Left renal cortex interstitium (tissue), 4 donors: ENCODE measurements around the gene ACADVL. TPM values are rescaled to one million over a fixed set of nuclear protein-coding genes. Genes with fewer than 3 reads are reported as not detected.
"Not testable (repeated sequence)": the region's sequence is repeated elsewhere in the genome, so short reads cannot be mapped to it uniquely, and the experiment has no call there.

ENCODE experiments used
- DNase-seq, 4 donors: peaks; one replicate each; pipeline ENCODE4 v3.0.0-alpha.2; 2013; ENCODE audit warnings: low read depth in 4 of 4, low spot score in 2 of 4, missing footprints in 1 of 4
- polyA plus RNA-seq, 4 donors: library from polyadenylated mRNA; unstranded; fragments of 120-200 nt; gene quantifications; one replicate each; pipeline ENCODE4 v1.2.1, GENCODE V29; 2013; ENCODE audit not compliant: insufficient read length in 4 of 4

Gene ACADVL
- polyA plus RNA-seq: 100 to 1,000 TPM; 409 to 581 (median 511) TPM

DNA sequence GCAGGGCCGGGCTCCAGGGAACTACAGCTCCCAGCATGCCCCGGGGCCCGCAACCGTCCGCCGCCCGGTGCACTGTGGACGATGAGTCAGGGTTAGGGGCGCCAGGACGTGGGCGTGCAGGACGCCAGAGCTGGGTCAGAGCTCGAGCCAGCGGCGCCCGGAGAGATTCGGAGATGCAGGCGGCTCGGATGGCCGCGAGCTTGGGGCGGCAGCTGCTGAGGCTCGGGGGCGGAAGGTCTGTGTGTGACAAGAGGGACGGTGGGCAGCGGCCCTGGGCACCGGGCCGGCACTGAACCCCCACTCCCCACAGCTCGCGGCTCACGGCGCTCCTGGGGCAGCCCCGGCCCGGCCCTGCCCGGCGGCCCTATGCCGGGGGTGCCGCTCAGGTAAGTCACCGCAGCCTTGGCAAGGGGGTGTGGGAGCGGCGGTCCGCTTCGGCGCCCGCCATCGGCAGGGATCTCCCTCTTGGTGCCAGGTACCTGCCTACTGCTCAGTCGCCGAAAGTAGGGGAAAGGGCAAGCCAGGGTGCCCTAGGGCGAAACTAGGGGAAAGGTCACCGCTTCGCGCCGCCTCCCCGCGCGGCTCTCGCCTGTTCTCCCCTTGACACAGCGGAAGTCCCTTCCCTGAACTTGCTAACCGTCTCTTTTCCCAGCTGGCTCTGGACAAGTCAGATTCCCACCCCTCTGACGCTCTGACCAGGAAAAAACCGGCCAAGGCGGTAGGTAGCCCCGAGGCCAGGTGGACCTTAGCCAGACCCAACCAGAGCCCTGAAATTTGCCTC lies at the start of gene ACADVL, which contains the start of gene DLG4:
Gene ACADVL, plus strand, starts transcription at position 127 of the 781 bp plus-strand sequence. Its CDS starts 47 bp downstream, at position 174.
Gene DLG4, minus strand, starts transcription at position 25 of the 781 bp plus-strand sequence.
- no peak for DNase-seq

- not testable (repeated sequence) for DNase-seq
These were observed 47.1 kb upstream of the ACADVL start for GRCh38 chr17:7172522-7173191.

DNA sequence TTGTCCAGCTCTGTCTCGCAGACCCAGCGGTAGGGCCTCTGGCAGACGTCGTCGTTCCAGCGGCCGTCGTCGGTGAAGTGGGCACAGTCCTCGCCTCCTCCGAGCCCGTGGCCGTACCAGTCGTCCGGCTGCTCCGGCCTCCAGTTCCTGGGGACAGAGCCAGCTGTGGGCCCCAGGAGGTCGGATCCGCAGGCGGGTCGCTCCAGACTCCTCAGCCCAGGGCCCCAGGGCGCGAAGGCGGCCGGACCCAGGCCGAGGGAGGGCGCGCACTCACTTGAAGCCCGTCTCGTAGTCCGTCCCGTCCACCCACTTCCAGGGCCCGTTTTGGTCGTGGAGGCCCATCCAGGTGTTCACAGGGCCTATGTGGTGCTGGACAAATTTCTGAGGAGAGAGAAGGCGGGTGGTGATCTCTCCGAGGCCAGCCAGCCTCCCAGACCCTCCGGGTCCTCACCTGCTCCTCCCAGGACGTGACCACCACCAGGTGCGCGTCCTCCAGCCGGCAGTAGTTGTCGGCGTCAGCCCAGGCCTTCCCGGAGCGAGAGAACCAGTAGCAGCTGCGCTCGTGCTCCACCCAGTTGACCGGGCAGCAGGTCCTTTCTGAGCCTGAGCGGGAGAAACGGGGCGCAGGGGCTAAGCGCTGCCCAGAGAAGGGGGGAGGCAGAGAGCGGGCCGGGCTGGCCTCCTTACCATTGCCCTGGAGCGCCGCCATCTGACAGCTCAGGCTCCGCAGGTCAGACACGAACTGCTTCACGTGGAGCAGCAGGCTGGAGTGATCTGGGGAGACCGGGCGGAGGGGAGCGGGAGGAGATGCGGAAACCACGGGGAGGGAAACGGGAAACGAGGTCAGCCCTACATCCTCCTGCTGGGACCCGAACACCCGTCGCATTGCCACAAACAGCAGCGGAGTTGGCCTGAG lies 45.8 kb upstream of the ACADVL start:
- peak in 3 of 4 donors; percentile 32 to 40 (median 33) for DNase-seq

- no peak for DNase-seq
These were observed 45.0 kb upstream of the ACADVL start for GRCh38 chr17:7174603-7175326.

DNA sequence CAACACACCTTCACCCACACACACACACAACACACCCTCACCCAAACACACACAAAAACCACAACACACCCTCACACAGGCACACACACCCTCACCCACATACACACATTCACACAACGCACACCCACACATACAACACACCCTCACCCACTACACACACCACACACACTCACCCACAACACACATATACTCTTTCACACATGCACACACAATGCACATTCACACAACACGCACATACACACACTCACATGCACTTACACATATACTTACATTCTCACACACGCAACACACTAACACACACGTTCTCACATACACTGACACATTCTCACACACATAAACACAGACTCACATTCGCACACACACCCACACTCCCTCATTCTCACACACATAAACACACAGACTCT lies 44.4 kb upstream of the ACADVL start:
- no peak for DNase-seq

- DNase-seq: no peak
These were observed 43.5 kb upstream of the ACADVL start for GRCh38 chr17:7176107-7176840.

DNA sequence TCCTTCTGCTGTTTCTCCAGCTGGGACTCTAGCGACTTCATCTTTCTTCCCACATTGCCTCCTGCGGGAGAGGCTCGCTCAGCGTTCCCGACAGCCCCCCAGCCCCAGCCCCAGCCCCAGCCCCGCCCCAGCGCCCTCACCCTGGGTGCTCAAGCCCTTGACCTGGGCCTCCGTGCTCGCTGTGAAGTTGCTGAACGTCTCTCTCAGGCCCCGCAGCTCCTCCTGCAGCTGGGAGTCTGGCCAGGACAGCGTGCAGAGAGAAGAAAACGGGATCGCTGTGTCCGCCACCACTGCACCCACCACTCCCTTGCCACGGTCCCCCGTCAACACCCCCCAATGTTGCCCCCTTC lies 42.9 kb upstream of the ACADVL start:
- DNase-seq: peak in 1 of 4 donors; percentile 31

- DNase-seq: peak; percentile 68 to 88 (median 73)
These were observed 42.4 kb upstream of the ACADVL start for GRCh38 chr17:7177191-7177953.

DNA sequence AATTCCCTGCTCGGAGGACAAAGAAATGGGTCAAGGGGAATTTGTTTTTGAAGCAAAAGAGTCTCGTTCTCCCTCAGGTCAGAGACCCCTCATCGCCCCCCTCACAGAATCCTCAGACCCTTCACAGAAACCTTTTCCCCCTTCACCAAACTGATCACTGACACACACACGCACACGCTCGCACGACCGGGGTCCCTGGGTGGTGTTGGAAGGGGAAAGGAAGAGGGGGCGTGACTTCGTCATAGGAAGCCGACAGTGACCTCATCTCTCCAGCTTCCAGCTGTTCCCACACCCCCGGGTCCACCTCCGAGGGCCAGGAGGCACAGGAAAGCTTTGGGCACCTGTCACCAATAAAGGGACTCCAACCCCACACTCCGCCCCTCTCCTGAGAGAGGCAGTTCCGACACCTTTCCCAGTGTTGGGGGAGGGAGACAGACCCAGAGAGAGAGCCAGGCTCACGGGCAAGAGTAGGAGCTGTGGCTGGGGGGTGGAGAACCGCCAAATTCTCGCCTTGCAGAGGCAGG lies 41.7 kb upstream of the ACADVL start:
- peak in 3 of 4 donors; percentile 31 to 37 (median 34) for DNase-seq

DNA sequence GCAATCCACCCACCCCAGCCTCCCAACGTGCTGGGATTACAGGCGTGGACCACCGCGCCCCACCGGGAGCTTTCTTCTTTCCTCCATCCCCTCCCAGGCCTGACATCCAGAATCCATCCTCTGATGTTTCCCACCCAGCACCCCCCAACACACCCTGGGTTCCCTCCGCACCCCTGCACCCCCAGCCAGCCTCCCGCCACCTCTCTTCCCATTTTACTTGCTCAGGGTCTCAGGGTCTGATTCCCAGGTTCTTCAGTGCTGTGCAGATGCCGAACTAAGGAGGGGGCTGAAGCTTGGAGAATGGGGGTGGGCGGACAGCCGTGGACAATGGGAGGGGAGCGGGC lies 40.8 kb upstream of the ACADVL start:
- no peak for DNase-seq

DNA sequence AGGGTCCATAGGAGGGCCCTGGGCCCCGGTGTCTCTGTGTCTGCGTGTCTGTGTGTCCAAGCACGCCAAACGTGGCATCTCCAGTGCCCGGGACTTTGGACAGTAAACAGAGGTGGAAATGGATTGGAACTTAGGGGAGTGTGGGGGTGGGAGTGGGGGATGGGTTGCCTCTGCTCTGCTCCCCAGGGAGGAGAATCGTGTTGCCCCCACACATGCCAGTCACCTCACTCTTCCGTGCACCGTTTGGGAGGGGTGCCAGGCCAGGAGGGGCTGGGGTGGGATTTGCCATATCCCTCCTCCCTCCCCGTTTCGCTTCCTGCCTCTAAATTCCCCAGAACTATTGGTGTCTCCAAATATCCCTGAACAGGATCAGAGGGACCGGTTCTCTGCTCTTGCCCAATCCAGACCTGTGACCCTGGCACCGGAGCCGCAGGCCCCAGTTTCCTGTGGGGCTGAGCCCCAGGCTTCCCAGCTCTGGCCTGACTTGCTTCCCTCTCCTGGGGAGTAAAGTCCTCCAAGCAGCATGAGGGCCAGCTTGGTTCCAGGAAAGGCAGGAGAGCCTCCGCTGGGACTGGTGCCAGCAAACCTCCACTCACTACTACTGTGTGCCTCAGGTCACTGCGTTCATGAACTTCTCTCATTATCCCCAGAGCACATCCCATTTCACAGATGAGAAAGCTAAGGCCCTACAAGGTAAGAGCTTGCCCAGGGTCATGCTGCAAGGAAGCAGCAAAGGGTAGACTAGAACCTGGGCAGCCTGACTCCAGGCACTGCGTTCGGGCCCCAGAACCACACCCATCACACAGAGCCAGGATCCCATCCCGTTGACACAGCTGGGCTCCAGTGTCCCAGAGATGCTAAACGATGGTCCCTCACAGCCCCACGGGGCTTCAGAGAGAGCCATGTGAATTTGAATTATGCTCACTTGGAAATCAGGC lies 40.2 kb upstream of the ACADVL start, which contains the start of gene ASGR1:
Gene ASGR1, minus strand, starts transcription at position 54 of the 938 bp plus-strand sequence. CDS start 807 bp downstream, outside the sequence.
- no peak for DNase-seq

DNA sequence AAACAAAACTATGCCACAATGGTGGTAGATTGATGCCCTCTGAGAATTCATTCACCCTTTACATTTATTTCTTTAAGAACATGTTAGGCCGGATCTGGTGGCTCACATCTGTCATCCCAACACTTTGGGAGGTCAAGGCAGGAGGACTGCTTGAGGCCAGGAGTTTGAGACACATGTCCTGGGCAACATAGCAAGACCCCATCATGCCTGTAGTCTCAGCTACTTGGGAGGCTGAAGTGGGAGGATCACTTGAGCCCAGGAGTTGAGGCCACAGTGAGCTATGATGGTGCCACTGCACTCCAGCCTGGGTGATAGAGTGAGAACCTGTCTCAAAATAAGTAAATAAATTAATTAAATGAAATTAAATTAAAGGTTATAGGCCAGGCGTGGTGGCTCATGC lies 37.6 kb upstream of the ACADVL start:
- not testable (repeated sequence) for DNase-seq

DNA sequence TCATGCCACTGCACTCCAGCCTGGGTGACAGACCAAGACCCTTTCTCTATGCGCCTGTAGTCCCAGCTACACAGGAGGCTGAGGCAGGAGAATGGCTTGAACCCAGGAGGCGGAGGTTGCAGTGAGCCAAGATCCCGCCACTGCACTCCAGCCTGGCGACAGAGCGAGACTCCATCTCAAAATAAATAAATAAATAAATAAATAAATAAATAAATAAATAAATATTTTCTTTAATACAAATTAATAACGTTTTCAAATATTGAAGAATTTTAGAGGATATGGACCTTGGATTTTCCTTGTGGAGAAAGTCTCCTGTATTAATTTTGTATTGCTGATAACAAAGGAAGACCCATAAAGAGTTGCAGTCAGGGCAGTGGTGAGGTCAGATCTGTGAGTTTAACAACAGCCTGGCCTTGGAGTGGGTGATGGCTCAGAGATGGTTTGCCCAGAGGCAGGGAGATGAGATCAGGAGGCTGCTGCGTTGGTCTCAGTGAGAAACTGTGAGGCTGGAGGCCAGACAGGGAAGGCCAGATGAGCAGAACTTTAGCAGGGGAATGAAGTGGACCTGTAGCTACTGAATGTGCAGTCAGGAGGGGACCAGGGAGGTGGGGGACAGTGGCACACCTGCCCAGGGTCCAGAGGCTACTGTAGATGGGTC lies 36.2 kb upstream of the ACADVL start:
- no peak for DNase-seq

DNA sequence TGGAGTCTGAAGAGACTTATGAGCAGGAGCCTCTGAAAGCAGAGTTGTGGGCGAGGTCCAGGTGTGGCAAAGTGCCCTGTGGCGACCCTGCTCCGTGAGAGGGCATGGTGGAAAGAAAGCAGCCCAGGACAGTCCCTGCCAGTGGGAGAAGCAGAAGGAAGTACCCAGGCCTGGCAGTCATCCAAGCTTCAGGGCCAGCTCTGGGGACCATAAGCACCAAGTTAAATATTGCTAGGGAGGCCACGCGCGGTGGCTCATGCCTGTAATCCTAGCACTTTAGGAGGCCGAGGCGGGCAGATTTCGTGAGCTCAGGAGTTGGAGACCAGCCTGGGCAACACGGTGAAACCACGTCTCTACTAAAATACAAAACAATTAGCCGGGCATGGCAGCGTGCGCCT lies 35.6 kb upstream of the ACADVL start:
- DNase-seq: peak in 2 of 4 donors; percentile 53 to 69

- no peak for DNase-seq
These were observed 35.1 kb upstream of the ACADVL start for GRCh38 chr17:7184647-7185046.

DNA sequence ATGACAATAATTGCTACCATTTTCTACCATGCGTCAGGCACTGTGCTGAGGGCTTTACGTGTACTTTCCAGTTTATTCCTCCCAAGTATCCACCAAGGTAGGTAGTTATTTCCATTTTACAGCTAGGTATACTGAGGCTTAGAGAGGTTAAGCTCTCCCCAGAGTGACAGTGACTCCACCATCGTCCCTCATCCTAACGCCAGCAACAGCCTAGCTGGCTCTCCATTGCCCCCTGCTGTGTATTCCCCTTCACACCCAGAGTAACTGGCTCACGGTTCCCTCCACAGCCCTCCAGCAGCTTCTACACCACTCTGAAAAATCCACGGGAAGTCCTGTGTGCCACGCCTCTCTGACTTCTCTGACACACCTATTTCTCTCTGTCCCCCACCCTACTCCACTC lies 33.5 kb upstream of the ACADVL start:
- no peak for DNase-seq
